Breast epithelium (tissue), 3 donors: ENCODE results near the gene C12orf50.

Experiments used
- CTCF ChIP-seq, 3 donors: fragments of 450-650 bp; IDR thresholded peaks; one replicate each; pipeline ENCODE4 v1.5.1; 2016 to 2017; ENCODE audit warnings: antibody characterized with exemption in 3 of 3, mild to moderate bottlenecking in 3 of 3, moderate library complexity in 3 of 3
- POLR2A ChIP-seq: fragments of 450-650 bp; IDR thresholded peaks from one replicate; pipeline ENCODE4 v1.6.1; 2016; ENCODE audit warnings: antibody characterized with exemption, mild to moderate bottlenecking, moderate library complexity
- POLR2AphosphoS5 ChIP-seq, 3 donors: sonication (generic); formaldehyde crosslinking; IDR thresholded peaks; one replicate each; pipeline ENCODE4 v1.6.1; 2017; ENCODE audit warnings: antibody characterized with exemption in 3 of 3

DNA sequence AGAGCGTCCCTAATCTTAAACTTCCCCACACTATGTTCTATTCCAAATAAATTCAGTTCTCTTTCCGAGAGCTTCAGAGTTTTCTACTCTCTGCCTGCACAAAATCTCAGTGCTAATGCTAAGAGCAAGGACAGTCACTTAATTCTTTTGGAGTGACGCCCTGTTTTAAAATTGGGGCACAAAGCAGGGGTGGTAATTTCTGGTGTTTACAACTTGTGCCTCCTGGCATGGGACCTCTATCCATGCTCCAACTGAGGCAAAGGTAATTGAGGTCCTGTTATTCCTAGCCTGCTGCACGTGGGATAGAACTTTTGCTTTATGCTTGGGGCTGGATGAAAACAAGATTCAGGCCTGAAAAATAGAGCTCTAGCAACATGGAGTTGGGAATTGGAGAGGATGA is 22.9 kb downstream of the C12orf50 start:
- TF ChIP-seq CTCF (IDR thresholded peaks at IDR 0.05): no peak
- no peak for TF ChIP-seq POLR2AphosphoS5 (IDR thresholded peaks at IDR 0.05)
- no peak for TF ChIP-seq POLR2A
